Activated CD8-positive, alpha-beta T cell treated with anti-CD3 and anti-CD28 coated beads for 36 hours (primary cell): ENCODE results near the gene AP3B1. TPM values are rescaled to one million over a fixed set of nuclear protein-coding genes. Genes with fewer than 3 reads are reported as not detected.

ENCODE experiments used
- ATAC-seq: fragments of 200-7000 bp; cut with Tn5 transposase; one replicate; pipeline ENCODE4 v1.10.0; 2021; ENCODE audit warnings: mild to moderate bottlenecking, moderate library complexity
- CTCF ChIA-PET: fragments of 350-600 bp; sonication (Branson Sonifier 250); formaldehyde crosslinking; loops from one replicate; lab custom pipeline; 2021; ENCODE audit warnings: antibody characterized with exemption; lab: Charles Lee
- POLR2A ChIA-PET: fragments of 350-600 bp; sonication (Branson Sonifier 250); formaldehyde crosslinking; loops from one replicate; lab custom pipeline; 2021; ENCODE audit warnings: antibody characterized with exemption; lab: Charles Lee
- DNase-seq: peaks from one replicate; pipeline ENCODE4 v3.0.0-alpha.2; 2020
- H3K27ac Mint-ChIP-seq: one replicate; pipeline ENCODE4 v1.8.0; 2021; ENCODE audit warnings: mild to moderate bottlenecking, mixed read lengths
- H3K27me3 Mint-ChIP-seq: one replicate; pipeline ENCODE4 v1.8.0; 2021; ENCODE audit warnings: mixed read lengths
- H3K36me3 Mint-ChIP-seq: one replicate; pipeline ENCODE4 v1.8.0; 2021; ENCODE audit warnings: low read depth, mixed read lengths
- H3K4me1 Mint-ChIP-seq: one replicate; pipeline ENCODE4 v1.8.0; 2021; ENCODE audit warnings: low read depth, mixed read lengths
- H3K4me3 Mint-ChIP-seq: one replicate; pipeline ENCODE4 v1.8.0; 2021; ENCODE audit warnings: mild to moderate bottlenecking, moderate library complexity, mixed read lengths
- H3K9me3 Mint-ChIP-seq: one replicate; pipeline ENCODE4 v1.8.0; 2021; ENCODE audit warnings: mixed read lengths
- CTCF ChIP-seq: fragments of 200-600 bp; IDR thresholded peaks from one replicate; pipeline ENCODE4 v1.8.0; 2022; ENCODE audit warnings: antibody characterized with exemption, mild to moderate bottlenecking
- intact Hi-C: fragments of 100-400 bp; cut with micrococcal nuclease; formaldehyde crosslinking; loops from one replicate; pipeline ENCODE4 v1.10.0; 2022
- total RNA-seq, 2 experiments: library from RNA; stranded (reverse); gene quantifications; one replicate each; pipeline ENCODE4 v1.2.3, GENCODE V29; 2021

AP3B1 gene
- total RNA-seq, 2 experiments from 2014 or later: 33.0 to 34.4 TPM

DNA sequence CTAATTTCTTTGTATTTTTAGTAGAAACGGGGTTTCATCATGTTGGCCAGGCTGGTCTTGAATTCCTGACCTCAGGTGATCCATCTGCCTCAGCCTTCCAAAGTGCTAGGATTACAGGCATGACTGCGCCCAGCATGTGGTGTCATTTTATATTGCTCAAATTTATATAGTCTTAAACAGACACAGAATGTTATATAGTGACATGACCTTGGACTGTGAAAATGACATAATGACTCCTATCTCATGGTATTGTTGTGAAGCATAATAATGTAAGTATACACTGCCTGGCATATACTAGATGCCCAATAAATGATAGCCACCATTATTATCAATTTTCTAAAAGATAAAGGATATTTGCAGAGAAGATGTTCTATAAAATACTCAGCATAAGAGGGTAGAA, 341.1 kb downstream of the AP3B1 start:
- no peak for ATAC-seq
- H3K9me3 Mint-ChIP-seq: no peaks in the 10 kb centered on the region
- H3K36me3 Mint-ChIP-seq: no peaks in the 10 kb centered on the region
- POLR2A ChIA-PET: no interaction called here
- DNase-seq: no peak
- H3K4me3 Mint-ChIP-seq: no peak overlapping the region
- peaks cover 22% of the 10 kb centered on the region for H3K27me3 Mint-ChIP-seq
- peaks cover 4% of the 10 kb centered on the region for H3K4me1 Mint-ChIP-seq
- intact Hi-C loops: no loop called here
- CTCF ChIA-PET: no interaction called here
- TF ChIP-seq CTCF: no peak
- no peak overlapping the region for H3K27ac Mint-ChIP-seq

DNA sequence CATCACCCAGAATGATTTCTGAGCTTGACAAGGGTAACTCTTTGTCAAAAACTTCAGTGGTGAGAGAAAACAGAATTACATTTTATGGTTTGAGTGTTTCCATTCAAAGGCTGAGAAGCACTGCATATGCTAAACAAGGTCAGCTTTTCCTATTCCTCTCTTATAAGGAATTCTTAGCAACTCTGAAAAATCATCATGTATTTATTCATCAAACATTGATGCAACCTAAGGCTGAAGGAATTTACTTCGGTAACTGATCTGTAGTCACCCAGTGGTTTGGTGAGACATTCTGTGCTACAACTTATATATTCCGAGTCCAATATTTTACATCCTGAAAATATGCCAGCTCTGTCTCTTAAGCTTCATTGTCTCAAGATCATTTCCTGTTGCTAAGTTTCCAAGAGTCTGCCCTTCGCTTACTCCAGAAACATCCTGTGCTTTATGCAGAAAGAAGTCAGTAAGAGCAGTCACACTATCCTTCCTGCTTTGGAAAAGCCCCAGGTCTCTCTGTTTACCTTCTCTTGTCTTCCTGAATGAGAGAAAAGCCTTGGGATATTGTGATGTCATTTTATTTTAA, 341.8 kb downstream of the AP3B1 start:
- ChIA-PET CTCF (no interaction called here), POLR2A (no interaction called here)
- intact Hi-C loops: no loop called here
- Mint-ChIP-seq H3K4me1 (no peaks in the 10 kb centered on the region), H3K27me3 (peaks cover 19% of the 10 kb centered on the region), H3K36me3 (no peaks in the 10 kb centered on the region), H3K9me3 (no peaks in the 10 kb centered on the region), H3K27ac (no peak overlapping the region), H3K4me3 (no peak overlapping the region)
- no peak for ATAC-seq
- TF ChIP-seq CTCF: no peak
- no peak for DNase-seq

Other genes starting within 250 kb of the AP3B1 start
- 10 to 100 TPM; 13.6 to 14.8 TPM for gene SCAMP1, start 65.9 kb upstream of the AP3B1 start, total RNA-seq